A549 (cell line): ENCODE data around the gene MEA1. TPM values are rescaled to one million over a fixed set of nuclear protein-coding genes. Genes with fewer than 3 reads are reported as not detected.

ENCODE experiments used
- ATAC-seq, 2 experiments: fragments of 200-7000 bp in 1 of 2; fragments of >200 bp in 1 of 2; cut with Nextera tagmentation in 1 of 2; cut with Tn5 transposase in 1 of 2; 3 replicates each; pipeline versions ENCODE4 v1.8.0 to v1.9.1; 2018 to 2020; ENCODE audit warnings: mild to moderate bottlenecking in 1 of 2, moderate library complexity in 1 of 2
- CTCF ChIA-PET: fragments of 300-600 bp; sonication (Branson Sonifier 250); formaldehyde crosslinking; extraction: SDS; loops from one replicate; lab custom pipeline; 2021; ENCODE audit warnings: antibody characterized with exemption, inconsistent platforms; lab: Yijun Ruan, JAX
- POLR2A ChIA-PET: fragments of 350-600 bp; formaldehyde crosslinking; extraction: SDS; loops from one replicate; lab custom pipeline; 2021; ENCODE audit warnings: antibody characterized with exemption, inconsistent platforms; lab: Yijun Ruan, JAX
- DNase-seq, 2 experiments: peaks; one replicate each; pipeline versions ENCODE4 v3.0.0 to v3.0.0-alpha.2; 2011 to 2016; ENCODE audit warnings: low read depth in 1 of 2, low spot score in 1 of 2
- FAIRE-seq: peaks from 2 replicates; lab custom pipeline; 2011; peaks lifted over from hg19 to GRCh38; lab: Jason Lieb, UNC
- H3K27ac ChIP-seq, 2 experiments: fragments of >200 bp; sonication (Bioruptor Twin); formaldehyde crosslinking; 3 replicates each; pipeline ENCODE4 v1.5.1; 2016 to 2017
- H3K4me1 ChIP-seq: fragments of >200 bp; sonication (Bioruptor Twin); formaldehyde crosslinking; 3 replicates; pipeline ENCODE4 v1.6.1; 2016
- H3K4me2 ChIP-seq: fragments of >200 bp; sonication (Bioruptor Twin); formaldehyde crosslinking; 3 replicates; pipeline ENCODE4 v1.6.1; 2016
- H3K4me3 ChIP-seq: fragments of >200 bp; sonication (Bioruptor Twin); formaldehyde crosslinking; 3 replicates; pipeline ENCODE4 v1.5.1; 2016
- H3K9me3 ChIP-seq: fragments of >200 bp; sonication (Bioruptor Twin); formaldehyde crosslinking; 3 replicates; pipeline ENCODE4 v1.6.1; 2016
- CBX8 ChIP-seq: fragments of 200-600 bp; sonication (generic); IDR thresholded peaks from 2 replicates; pipeline ENCODE4 v1.6.1; 2016
- CEBPB ChIP-seq, 2 experiments: fragments of >200 bp in 1 of 2; sonication (Bioruptor Twin) in 1 of 2; formaldehyde crosslinking in 1 of 2; IDR thresholded peaks; 2 replicates each; pipeline ENCODE4 v1.6.1; 2012 to 2016
- CHD2 ChIP-seq: fragments of 150-350 bp; IDR thresholded peaks from 2 replicates; pipeline ENCODE4 v1.6.1; 2014; ENCODE audit warnings: low read length; ENCODE audit not compliant: partially characterized antibody
- EP300 ChIP-seq, 2 experiments: fragments of >200 bp; sonication (Bioruptor Twin); formaldehyde crosslinking; IDR thresholded peaks; 2 replicates in 1 of 2; 3 replicates in 1 of 2; pipeline ENCODE4 v1.6.1; 2016 to 2017
- HDAC2 ChIP-seq: fragments of 200-600 bp; sonication (generic); IDR thresholded peaks from 2 replicates; pipeline ENCODE4 v1.6.1; 2016
- HEYL ChIP-seq: fragments of 250-450 bp; sonication (Bioruptor Pico); IDR thresholded peaks from 2 replicates; pipeline ENCODE4 v1.8.0; 2021; ENCODE audit warnings: mild to moderate bottlenecking, moderate library complexity
- HOXB5 ChIP-seq: fragments of 250-450 bp; sonication (Bioruptor Pico); IDR thresholded peaks from 2 replicates; pipeline ENCODE4 v1.5.0; 2020; ENCODE audit warnings: mild to moderate bottlenecking, moderate library complexity
- JUNB ChIP-seq: fragments of >200 bp; sonication (Bioruptor Twin); formaldehyde crosslinking; IDR thresholded peaks from 2 replicates; pipeline ENCODE4 v1.6.1; 2016
- KDM5A ChIP-seq: fragments of 200-600 bp; sonication (generic); IDR thresholded peaks from 2 replicates; pipeline ENCODE4 v1.6.1; 2016; ENCODE audit warnings: antibody characterized with exemption, mild to moderate bottlenecking
- MYC ChIP-seq: IDR thresholded peaks from 2 replicates; pipeline ENCODE4 v1.6.1; 2012; ENCODE audit warnings: mild to moderate bottlenecking, inconsistent platforms, low read length, improper control_type of control experiment, borderline replicate concordance
- NR3C1 ChIP-seq: fragments of >200 bp; sonication (Bioruptor Twin); formaldehyde crosslinking; IDR thresholded peaks from 3 replicates; pipeline ENCODE4 v1.6.1; 2017
- POLR2AphosphoS2 ChIP-seq: conservative IDR thresholded peaks from 2 replicates; pipeline ENCODE4 v1.6.1; 2012; ENCODE audit warnings: low read length, improper control_type of control experiment, inconsistent platforms
- RFX5 ChIP-seq: fragments of 450-650 bp; IDR thresholded peaks from 2 replicates; pipeline ENCODE4 v1.7.1; 2014; ENCODE audit warnings: antibody characterized with exemption, mild to moderate bottlenecking, moderate library complexity
- ZSCAN20 ChIP-seq: fragments of 250-450 bp; sonication (Bioruptor Pico); IDR thresholded peaks from 2 replicates; pipeline ENCODE4 v1.8.0; 2022; ENCODE audit warnings: mild to moderate bottlenecking, moderate library complexity
- WGBS: methylation state at CpG from one replicate; pipeline ENCODE4 v1.1.6; 2017; ENCODE audit errors: missing lambda C conversion rate; 5-methylcytosine and 5-hydroxymethylcytosine counted together
- polyA plus RNA-seq, 4 experiments: library from polyadenylated mRNA; depleted of rRNA in 3 of 4; stranded (reverse); fragments of >200 nt; fragmentation: RNase III in 1 of 4; extraction: RNeasy Plus Mini Kit Qiagen cat#74134 plus additional on column Dnase treatment in 1 of 4; gene quantifications; 2 replicates in 3 of 4; 3 replicates in 1 of 4; pipeline ENCODE4 v1.2.3, GENCODE V29; 2011 to 2017
- TF ChIP-seq, protein P1 (sequence below): fragments of >200 bp; sonication (Bioruptor Twin); formaldehyde crosslinking; IDR thresholded peaks from 2 replicates; pipeline ENCODE4 v1.6.1; 2016
- TF ChIP-seq, protein P2 (sequence below): fragments of 450-650 bp; IDR thresholded peaks from 2 replicates; pipeline ENCODE4 v1.6.1; 2014; ENCODE audit warnings: antibody characterized with exemption
- TF ChIP-seq, protein P3 (sequence below): IDR thresholded peaks from 2 replicates; pipeline ENCODE4 v1.6.1; 2012
- TF ChIP-seq, protein P4 (sequence below): fragments of 200-600 bp; sonication (generic); IDR thresholded peaks from 2 replicates; pipeline ENCODE4 v1.6.1; 2016; ENCODE audit warnings: antibody characterized with exemption, mild to moderate bottlenecking, moderate library complexity
- TF ChIP-seq, protein P5 (sequence below): fragments of >200 bp; sonication (Bioruptor Twin); formaldehyde crosslinking; IDR thresholded peaks from 3 replicates; pipeline ENCODE4 v1.5.1; 2016
- TF ChIP-seq, protein P6 (sequence below): fragments of 150-350 bp; IDR thresholded peaks from 2 replicates; pipeline ENCODE4 v1.6.1; 2014; ENCODE audit warnings: low read depth, mild to moderate bottlenecking, low read length

Gene MEA1
- polyA plus RNA-seq, 2 of the 4 experiments (the other 2 are of a cell fraction) = 58.6 to 94.3 TPM

DNA sequence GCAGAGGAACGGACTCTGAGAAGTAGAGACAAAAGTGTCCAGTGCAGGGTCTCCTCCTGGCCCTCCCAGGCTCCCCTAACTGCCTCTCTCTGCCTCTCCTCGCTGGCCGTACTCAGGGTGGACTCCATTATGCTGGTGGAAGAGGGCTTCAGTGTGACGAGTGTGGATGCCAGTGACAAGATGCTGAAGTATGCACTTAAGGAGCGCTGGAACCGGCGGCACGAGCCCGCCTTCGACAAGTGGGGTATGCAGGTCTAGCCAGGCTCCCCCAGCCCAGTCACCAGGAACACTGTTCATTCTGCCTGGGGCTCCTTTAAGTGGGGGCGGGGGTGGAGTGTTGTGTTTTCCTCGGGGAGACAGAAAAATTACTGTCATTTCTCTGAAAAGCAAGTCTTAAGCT lies 51.6 kb downstream of the MEA1 start:
- no peaks in the 10 kb centered on the region for H3K9me3 ChIP-seq
- H3K4me3 ChIP-seq = no peak overlapping the region
- POLR2A ChIA-PET = no interaction called here
- no peak overlapping the region for H3K4me2 ChIP-seq
- ATAC-seq (no peak), DNase-seq (no peak), FAIRE-seq (no peak)
- whole genome bisulfite sequencing = 92% methylated on average over 11 of the region's 12 CpGs
- H3K27ac ChIP-seq = no peak overlapping the region
- peaks cover 8% of the 10 kb centered on the region; the same call in 1 of the 3 replicates for H3K4me1 ChIP-seq
- TF ChIP-seq HDAC2 = no peak
- TF ChIP-seq JUNB = no peak
- TF ChIP-seq, protein P1, sequence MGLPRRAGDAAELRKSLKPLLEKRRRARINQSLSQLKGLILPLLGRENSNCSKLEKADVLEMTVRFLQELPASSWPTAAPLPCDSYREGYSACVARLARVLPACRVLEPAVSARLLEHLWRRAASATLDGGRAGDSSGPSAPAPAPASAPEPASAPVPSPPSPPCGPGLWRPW = no peak
- no peak for TF ChIP-seq MYC
- TF ChIP-seq, protein P2, sequence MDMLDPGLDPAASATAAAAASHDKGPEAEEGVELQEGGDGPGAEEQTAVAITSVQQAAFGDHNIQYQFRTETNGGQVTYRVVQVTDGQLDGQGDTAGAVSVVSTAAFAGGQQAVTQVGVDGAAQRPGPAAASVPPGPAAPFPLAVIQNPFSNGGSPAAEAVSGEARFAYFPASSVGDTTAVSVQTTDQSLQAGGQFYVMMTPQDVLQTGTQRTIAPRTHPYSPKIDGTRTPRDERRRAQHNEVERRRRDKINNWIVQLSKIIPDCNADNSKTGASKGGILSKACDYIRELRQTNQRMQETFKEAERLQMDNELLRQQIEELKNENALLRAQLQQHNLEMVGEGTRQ = no peak
- no peak for TF ChIP-seq CHD2
- TF ChIP-seq, protein P3, sequence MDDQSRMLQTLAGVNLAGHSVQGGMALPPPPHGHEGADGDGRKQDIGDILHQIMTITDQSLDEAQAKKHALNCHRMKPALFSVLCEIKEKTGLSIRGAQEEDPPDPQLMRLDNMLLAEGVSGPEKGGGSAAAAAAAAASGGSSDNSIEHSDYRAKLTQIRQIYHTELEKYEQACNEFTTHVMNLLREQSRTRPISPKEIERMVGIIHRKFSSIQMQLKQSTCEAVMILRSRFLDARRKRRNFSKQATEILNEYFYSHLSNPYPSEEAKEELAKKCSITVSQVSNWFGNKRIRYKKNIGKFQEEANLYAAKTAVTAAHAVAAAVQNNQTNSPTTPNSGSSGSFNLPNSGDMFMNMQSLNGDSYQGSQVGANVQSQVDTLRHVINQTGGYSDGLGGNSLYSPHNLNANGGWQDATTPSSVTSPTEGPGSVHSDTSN = no peak
- no peak for TF ChIP-seq ZSCAN20 (CRISPR knock-in tag)
- no peak for TF ChIP-seq HOXB5 (CRISPR knock-in tag)
- no peak for TF ChIP-seq RFX5
- TF ChIP-seq, protein P4, sequence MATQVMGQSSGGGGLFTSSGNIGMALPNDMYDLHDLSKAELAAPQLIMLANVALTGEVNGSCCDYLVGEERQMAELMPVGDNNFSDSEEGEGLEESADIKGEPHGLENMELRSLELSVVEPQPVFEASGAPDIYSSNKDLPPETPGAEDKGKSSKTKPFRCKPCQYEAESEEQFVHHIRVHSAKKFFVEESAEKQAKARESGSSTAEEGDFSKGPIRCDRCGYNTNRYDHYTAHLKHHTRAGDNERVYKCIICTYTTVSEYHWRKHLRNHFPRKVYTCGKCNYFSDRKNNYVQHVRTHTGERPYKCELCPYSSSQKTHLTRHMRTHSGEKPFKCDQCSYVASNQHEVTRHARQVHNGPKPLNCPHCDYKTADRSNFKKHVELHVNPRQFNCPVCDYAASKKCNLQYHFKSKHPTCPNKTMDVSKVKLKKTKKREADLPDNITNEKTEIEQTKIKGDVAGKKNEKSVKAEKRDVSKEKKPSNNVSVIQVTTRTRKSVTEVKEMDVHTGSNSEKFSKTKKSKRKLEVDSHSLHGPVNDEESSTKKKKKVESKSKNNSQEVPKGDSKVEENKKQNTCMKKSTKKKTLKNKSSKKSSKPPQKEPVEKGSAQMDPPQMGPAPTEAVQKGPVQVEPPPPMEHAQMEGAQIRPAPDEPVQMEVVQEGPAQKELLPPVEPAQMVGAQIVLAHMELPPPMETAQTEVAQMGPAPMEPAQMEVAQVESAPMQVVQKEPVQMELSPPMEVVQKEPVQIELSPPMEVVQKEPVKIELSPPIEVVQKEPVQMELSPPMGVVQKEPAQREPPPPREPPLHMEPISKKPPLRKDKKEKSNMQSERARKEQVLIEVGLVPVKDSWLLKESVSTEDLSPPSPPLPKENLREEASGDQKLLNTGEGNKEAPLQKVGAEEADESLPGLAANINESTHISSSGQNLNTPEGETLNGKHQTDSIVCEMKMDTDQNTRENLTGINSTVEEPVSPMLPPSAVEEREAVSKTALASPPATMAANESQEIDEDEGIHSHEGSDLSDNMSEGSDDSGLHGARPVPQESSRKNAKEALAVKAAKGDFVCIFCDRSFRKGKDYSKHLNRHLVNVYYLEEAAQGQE = no peak
- TF ChIP-seq, protein P5, sequence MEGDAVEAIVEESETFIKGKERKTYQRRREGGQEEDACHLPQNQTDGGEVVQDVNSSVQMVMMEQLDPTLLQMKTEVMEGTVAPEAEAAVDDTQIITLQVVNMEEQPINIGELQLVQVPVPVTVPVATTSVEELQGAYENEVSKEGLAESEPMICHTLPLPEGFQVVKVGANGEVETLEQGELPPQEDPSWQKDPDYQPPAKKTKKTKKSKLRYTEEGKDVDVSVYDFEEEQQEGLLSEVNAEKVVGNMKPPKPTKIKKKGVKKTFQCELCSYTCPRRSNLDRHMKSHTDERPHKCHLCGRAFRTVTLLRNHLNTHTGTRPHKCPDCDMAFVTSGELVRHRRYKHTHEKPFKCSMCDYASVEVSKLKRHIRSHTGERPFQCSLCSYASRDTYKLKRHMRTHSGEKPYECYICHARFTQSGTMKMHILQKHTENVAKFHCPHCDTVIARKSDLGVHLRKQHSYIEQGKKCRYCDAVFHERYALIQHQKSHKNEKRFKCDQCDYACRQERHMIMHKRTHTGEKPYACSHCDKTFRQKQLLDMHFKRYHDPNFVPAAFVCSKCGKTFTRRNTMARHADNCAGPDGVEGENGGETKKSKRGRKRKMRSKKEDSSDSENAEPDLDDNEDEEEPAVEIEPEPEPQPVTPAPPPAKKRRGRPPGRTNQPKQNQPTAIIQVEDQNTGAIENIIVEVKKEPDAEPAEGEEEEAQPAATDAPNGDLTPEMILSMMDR = no peak
- TF ChIP-seq, protein P6, sequence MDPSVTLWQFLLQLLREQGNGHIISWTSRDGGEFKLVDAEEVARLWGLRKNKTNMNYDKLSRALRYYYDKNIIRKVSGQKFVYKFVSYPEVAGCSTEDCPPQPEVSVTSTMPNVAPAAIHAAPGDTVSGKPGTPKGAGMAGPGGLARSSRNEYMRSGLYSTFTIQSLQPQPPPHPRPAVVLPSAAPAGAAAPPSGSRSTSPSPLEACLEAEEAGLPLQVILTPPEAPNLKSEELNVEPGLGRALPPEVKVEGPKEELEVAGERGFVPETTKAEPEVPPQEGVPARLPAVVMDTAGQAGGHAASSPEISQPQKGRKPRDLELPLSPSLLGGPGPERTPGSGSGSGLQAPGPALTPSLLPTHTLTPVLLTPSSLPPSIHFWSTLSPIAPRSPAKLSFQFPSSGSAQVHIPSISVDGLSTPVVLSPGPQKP = no peak
- TF ChIP-seq CBX8 = no peak
- no peak for TF ChIP-seq CEBPB (IDR thresholded peaks at IDR 0.05)
- no peak for TF ChIP-seq EP300 (IDR thresholded peaks at IDR 0.05)
- TF ChIP-seq NR3C1 = no peak
- no peak for TF ChIP-seq POLR2AphosphoS2
- no peak for TF ChIP-seq KDM5A
- TF ChIP-seq HEYL = no peak
- CTCF ChIA-PET = no interaction called here

Other genes starting within 250 kb of the MEA1 start
- 8.6 and 9.0 TPM in 2 replicates for gene BICRAL, start 231.9 kb downstream of the MEA1 start, polyA plus RNA-seq (2011; rRNA removed)
- gene BICRAL, start 231.9 kb downstream of the MEA1 start, polyA plus RNA-seq (2017; fragmentation: RNase III; extraction: RNeasy Plus Mini Kit Qiagen cat#74134 plus additional on column Dnase treatment) = 2.9 to 3.5 TPM (median 3.3 TPM) in 3 replicates
- gene RPL7L1, start 134.3 kb downstream of the MEA1 start, polyA plus RNA-seq (2011; rRNA removed) = 46.4 and 65.2 TPM in 2 replicates
- 82.5 to 101 TPM (median 84.1 TPM) in 3 replicates for gene RPL7L1, start 134.3 kb downstream of the MEA1 start, polyA plus RNA-seq (2017; fragmentation: RNase III; extraction: RNeasy Plus Mini Kit Qiagen cat#74134 plus additional on column Dnase treatment)
- gene PTCRA, start 97.9 kb downstream of the MEA1 start, polyA plus RNA-seq (2011; rRNA removed) = not detected in 2 replicates
- gene PTCRA, start 97.9 kb downstream of the MEA1 start, polyA plus RNA-seq (2017; fragmentation: RNase III; extraction: RNeasy Plus Mini Kit Qiagen cat#74134 plus additional on column Dnase treatment) = not detected in 3 replicates
- 28.2 and 30.3 TPM in 2 replicates for gene CNPY3, start 84.5 kb downstream of the MEA1 start, polyA plus RNA-seq (2011; rRNA removed)
- 31.9 to 39.4 TPM (median 38.5 TPM) in 3 replicates for gene CNPY3, start 84.5 kb downstream of the MEA1 start, polyA plus RNA-seq (2017; fragmentation: RNase III; extraction: RNeasy Plus Mini Kit Qiagen cat#74134 plus additional on column Dnase treatment)
- gene GNMT, start 53.2 kb downstream of the MEA1 start, polyA plus RNA-seq (2011; rRNA removed) = 0.12 TPM in 2 replicates
- 0.23 to 0.32 TPM (median 0.31 TPM) in 3 replicates for gene GNMT, start 53.2 kb downstream of the MEA1 start, polyA plus RNA-seq (2017; fragmentation: RNase III; extraction: RNeasy Plus Mini Kit Qiagen cat#74134 plus additional on column Dnase treatment)
- 4.6 TPM in 2 replicates for gene PEX6, start 34.8 kb downstream of the MEA1 start, polyA plus RNA-seq (2011; rRNA removed)
- 8.3 to 9.5 TPM (median 8.6 TPM) in 3 replicates for gene PEX6, start 34.8 kb downstream of the MEA1 start, polyA plus RNA-seq (2017; fragmentation: RNase III; extraction: RNeasy Plus Mini Kit Qiagen cat#74134 plus additional on column Dnase treatment)
- gene PPP2R5D, start 29.4 kb downstream of the MEA1 start, polyA plus RNA-seq (2011; rRNA removed) = 34.6 and 41.6 TPM in 2 replicates
- 25.8 to 26.5 TPM (median 26.0 TPM) in 3 replicates for gene PPP2R5D, start 29.4 kb downstream of the MEA1 start, polyA plus RNA-seq (2017; fragmentation: RNase III; extraction: RNeasy Plus Mini Kit Qiagen cat#74134 plus additional on column Dnase treatment)
- gene KLHDC3, start 303 bp upstream of the MEA1 start, polyA plus RNA-seq (2011; rRNA removed) = 18.8 and 21.3 TPM in 2 replicates
- 25.5 to 28.0 TPM (median 26.9 TPM) in 3 replicates for gene KLHDC3, start 303 bp upstream of the MEA1 start, polyA plus RNA-seq (2017; fragmentation: RNase III; extraction: RNeasy Plus Mini Kit Qiagen cat#74134 plus additional on column Dnase treatment)
- 51.9 and 52.3 TPM in 2 replicates for gene RRP36, start 7.7 kb upstream of the MEA1 start, polyA plus RNA-seq (2011; rRNA removed)
- gene RRP36, start 7.7 kb upstream of the MEA1 start, polyA plus RNA-seq (2017; fragmentation: RNase III; extraction: RNeasy Plus Mini Kit Qiagen cat#74134 plus additional on column Dnase treatment) = 54.0 to 56.2 TPM (median 55.7 TPM) in 3 replicates
- 12.1 and 14.6 TPM in 2 replicates for gene CUL7, start 39.9 kb upstream of the MEA1 start, polyA plus RNA-seq (2011; rRNA removed)
- 8.1 to 10.6 TPM (median 10.0 TPM) in 3 replicates for gene CUL7, start 39.9 kb upstream of the MEA1 start, polyA plus RNA-seq (2017; fragmentation: RNase III; extraction: RNeasy Plus Mini Kit Qiagen cat#74134 plus additional on column Dnase treatment)
- gene MRPL2, start 45.5 kb upstream of the MEA1 start, polyA plus RNA-seq (2011; rRNA removed) = 20.9 and 33.7 TPM in 2 replicates
- gene MRPL2, start 45.5 kb upstream of the MEA1 start, polyA plus RNA-seq (2017; fragmentation: RNase III; extraction: RNeasy Plus Mini Kit Qiagen cat#74134 plus additional on column Dnase treatment) = 50.9 to 55.6 TPM (median 51.9 TPM) in 3 replicates
- 8.4 and 10.0 TPM in 2 replicates for gene KLC4, start 45.7 kb upstream of the MEA1 start, polyA plus RNA-seq (2011; rRNA removed)
- 7.7 to 11.8 TPM (median 9.9 TPM) in 3 replicates for gene KLC4, start 45.7 kb upstream of the MEA1 start, polyA plus RNA-seq (2017; fragmentation: RNase III; extraction: RNeasy Plus Mini Kit Qiagen cat#74134 plus additional on column Dnase treatment)
- 2.8 and 3.4 TPM in 2 replicates for gene PTK7, start 62.4 kb upstream of the MEA1 start, polyA plus RNA-seq (2011; rRNA removed)
- 4.5 to 5.7 TPM (median 5.6 TPM) in 3 replicates for gene PTK7, start 62.4 kb upstream of the MEA1 start, polyA plus RNA-seq (2017; fragmentation: RNase III; extraction: RNeasy Plus Mini Kit Qiagen cat#74134 plus additional on column Dnase treatment)
- gene SRF, start 157.3 kb upstream of the MEA1 start, polyA plus RNA-seq (2011; rRNA removed) = 16.2 and 16.7 TPM in 2 replicates
- gene SRF, start 157.3 kb upstream of the MEA1 start, polyA plus RNA-seq (2017; fragmentation: RNase III; extraction: RNeasy Plus Mini Kit Qiagen cat#74134 plus additional on column Dnase treatment) = 14.0 to 15.7 TPM (median 14.2 TPM) in 3 replicates
- gene CUL9, start 168.2 kb upstream of the MEA1 start, polyA plus RNA-seq (2011; rRNA removed) = 11.0 and 11.3 TPM in 2 replicates
- 10.9 to 12.7 TPM (median 12.5 TPM) in 3 replicates for gene CUL9, start 168.2 kb upstream of the MEA1 start, polyA plus RNA-seq (2017; fragmentation: RNase III; extraction: RNeasy Plus Mini Kit Qiagen cat#74134 plus additional on column Dnase treatment)
- 51.4 and 63.2 TPM in 2 replicates for gene DNPH1, start 215.5 kb upstream of the MEA1 start, polyA plus RNA-seq (2011; rRNA removed)
- gene DNPH1, start 215.5 kb upstream of the MEA1 start, polyA plus RNA-seq (2017; fragmentation: RNase III; extraction: RNeasy Plus Mini Kit Qiagen cat#74134 plus additional on column Dnase treatment) = 77.5 to 82.0 TPM (median 80.2 TPM) in 3 replicates
- 0.03 TPM in 1 of 2 replicates, not detected in the other for gene TTBK1, start 229.5 kb upstream of the MEA1 start, polyA plus RNA-seq (2011; rRNA removed)
- gene TTBK1, start 229.5 kb upstream of the MEA1 start, polyA plus RNA-seq (2017; fragmentation: RNase III; extraction: RNeasy Plus Mini Kit Qiagen cat#74134 plus additional on column Dnase treatment) = 0.04 to 0.05 TPM (median 0.04 TPM) in 3 replicates